GM12891 (cell line): ENCODE data around the gene IRX4.

ENCODE experiments used
- POLR2A ChIP-seq: IDR thresholded peaks from 2 replicates; pipeline ENCODE4 v1.6.1; 2011; ENCODE audit warnings: low read depth, low read length, control low read depth
- SPI1 ChIP-seq: IDR thresholded peaks from 2 replicates; pipeline ENCODE4 v1.6.1; 2011; ENCODE audit warnings: low read depth, low read length, control low read depth
- TAF1 ChIP-seq: IDR thresholded peaks from 2 replicates; pipeline ENCODE4 v1.6.1; 2011; ENCODE audit warnings: low read depth, low read length, control low read depth

DNA sequence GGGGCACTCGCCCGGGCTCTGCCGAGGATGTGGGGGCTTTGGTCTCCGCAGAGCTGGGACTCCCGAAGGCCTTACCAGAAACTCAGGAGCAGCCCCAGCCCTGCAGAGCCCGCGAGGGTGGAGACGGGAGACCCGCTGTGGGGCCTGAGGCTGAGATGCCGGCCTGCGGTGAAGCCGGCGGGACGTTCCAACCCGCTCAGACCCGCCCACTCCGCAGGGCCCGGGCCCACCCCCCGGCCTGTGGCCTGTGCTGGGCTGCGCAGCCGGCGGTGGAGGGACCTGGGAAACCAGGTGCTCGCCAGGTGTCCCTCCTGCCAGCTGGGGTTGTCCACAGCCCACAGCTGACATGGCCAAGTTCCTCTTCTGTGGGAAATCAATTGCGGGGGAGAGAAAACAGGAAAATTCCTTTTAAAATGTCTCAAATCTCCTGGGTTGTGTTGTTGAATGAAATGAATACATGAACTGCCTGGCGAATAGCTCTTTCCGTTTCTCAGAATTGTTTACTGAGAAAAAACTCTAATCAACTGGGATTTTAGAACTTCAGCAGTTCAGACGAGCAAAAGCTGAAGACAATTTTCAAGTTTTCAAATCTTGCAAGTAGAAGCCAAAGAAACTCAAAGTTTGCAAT lies 49.0 kb upstream of the IRX4 start:
- TF ChIP-seq POLR2A (no peak), TAF1 (no peak), SPI1 (no peak)
